Measurements from ENCODE around the gene RAET1E.
A peak's percentile ranks its signal among the peaks of the same experiment; 100 is the strongest.
"Not testable (repeated sequence)": the region's sequence is repeated elsewhere in the genome, so short reads cannot be mapped to it uniquely, and the experiment has no call there.

The RAET1E gene

DNA sequence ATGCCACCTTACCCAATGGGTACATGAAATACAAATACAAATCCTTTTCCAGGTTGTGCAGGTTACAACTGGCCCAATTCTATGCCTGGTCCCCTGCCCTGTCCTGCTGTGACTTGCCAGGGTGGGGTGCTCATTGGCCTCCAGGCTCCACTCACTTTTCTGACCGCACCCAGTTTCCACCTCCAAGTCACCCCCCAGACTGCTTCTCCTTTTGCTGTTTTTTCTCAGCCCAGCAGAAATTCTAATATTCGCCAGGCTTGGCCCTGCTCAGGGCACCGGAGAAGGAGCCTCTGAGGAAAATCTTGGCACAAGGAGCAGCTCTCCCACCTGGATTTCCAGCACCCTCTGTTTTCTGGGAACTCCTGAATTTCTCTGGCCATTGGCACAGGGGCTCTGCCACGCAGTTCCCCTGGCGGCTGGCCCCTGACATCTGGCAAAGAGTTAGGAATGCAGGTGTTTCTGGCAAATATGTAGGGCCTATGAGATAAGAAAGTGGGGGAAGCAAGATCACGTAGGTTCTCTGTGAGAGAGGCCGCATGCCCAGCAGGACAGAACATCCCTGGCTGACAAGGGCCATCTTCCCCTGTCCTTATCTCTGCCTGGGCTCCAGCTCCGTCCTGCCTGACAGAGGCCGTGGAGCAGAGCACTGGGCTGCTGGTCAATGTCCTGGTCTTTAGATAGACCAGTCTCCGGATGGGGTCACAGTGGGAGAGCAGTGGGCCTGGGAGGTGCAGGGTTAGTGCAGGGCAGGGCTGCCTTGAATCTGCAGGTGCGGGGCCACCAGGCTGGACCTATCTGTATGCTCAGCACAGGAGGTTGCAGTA, 2.9 kb upstream of the RAET1E start:
- no peak for DNase-seq (ENCODE audit: low read depth in 1 of 2, low spot score in 1 of 2)
- TF ChIP-seq JUND (IDR thresholded peaks at IDR 0.05; ENCODE audit: low read depth) = no peak
- in situ Hi-C loops (cut with HindIII; ENCODE audit: low pct_unique_long_range_greater_than_20kb, low sequenced_read_pairs) = no loop called here

DNA sequence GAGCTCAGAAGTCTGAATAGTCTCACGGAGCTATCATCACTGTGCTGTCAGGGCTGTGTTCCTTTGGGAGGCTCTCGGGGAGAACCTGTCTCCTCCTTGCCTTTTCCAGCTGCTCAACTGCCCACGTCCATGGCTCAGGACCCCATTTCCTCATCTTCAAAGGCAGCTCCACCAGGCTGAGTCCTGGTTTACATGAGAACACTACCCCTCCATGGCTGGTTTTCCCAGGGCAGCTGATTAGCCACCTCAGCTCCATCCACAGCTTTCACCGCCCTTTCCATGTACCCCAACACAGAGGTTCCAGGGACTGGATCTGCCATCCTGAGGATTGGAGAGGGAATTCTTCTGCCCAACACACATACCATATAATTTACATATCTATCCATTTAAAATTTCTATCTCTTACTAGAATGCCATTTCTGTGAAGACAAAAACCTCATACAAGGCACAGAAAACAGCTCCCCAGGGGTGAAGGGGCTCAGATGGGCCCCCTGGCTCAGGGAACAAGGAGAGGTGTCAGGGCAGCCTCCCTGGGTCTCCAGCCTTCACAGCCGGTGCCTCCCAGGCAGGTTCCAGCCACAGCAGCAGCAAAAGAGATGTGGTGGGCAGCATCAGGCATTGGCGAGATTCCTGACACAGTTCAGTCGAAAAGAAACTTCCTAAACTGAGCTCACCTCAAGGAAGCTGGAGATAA, 2.2 kb upstream of the RAET1E start:
- no peak for DNase-seq (ENCODE audit: low read depth in 1 of 2, low spot score in 1 of 2)
- TF ChIP-seq JUND (IDR thresholded peaks at IDR 0.05; ENCODE audit: low read depth) = no peak
- in situ Hi-C loops (cut with HindIII; ENCODE audit: low pct_unique_long_range_greater_than_20kb, low sequenced_read_pairs) = no loop called here

DNA sequence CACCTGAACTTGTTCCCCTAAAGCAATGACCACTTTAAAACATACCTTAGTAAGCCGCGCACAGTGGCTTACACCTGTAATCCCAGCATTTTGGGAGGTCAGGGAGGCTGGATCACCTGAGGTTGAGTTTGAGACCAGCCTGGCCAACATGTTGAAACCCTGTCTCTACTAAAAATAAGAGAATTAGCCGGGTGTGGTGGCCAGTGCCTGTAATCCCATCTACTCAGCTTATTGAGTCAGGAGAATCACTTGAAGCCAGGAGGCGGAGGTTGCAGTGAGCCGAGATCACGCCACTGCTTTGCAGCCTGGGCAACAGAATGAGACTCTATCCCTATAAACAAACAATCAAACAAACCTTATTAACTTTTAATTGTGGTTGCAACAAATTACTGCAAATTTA, 1.6 kb upstream of the RAET1E start:
- TF ChIP-seq JUND (IDR thresholded peaks at IDR 0.05; ENCODE audit: low read depth) = no peak
- DNase-seq (ENCODE audit: low read depth in 1 of 2, low spot score in 1 of 2) = no peak
- in situ Hi-C loops (cut with HindIII; ENCODE audit: low pct_unique_long_range_greater_than_20kb, low sequenced_read_pairs) = no loop called here

DNA sequence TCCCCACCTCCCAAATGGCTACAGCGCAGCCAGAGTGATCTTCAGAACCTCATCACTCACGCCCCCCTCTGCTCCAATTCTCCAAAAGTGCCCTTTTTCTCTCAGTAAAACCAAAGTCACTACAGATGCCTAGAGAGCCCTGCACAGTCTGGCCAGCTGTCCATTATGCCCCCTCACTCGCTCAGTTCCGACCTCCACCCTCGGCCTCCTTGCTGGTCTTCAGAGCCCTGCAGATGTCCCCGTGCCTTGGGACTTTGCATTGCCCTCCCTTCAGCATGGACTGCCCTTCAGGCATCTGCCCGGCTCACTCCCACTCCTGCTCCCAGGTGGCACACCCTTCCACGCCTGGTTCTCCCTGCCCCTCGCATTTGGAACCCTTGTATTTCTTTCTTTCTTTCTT, 1.1 kb upstream of the RAET1E start:
- TF ChIP-seq JUND (IDR thresholded peaks at IDR 0.05; ENCODE audit: low read depth) = no peak
- in situ Hi-C loops (cut with HindIII; ENCODE audit: low pct_unique_long_range_greater_than_20kb, low sequenced_read_pairs) = no loop called here
- DNase-seq (ENCODE audit: low read depth in 1 of 2, low spot score in 1 of 2) = no peak

DNA sequence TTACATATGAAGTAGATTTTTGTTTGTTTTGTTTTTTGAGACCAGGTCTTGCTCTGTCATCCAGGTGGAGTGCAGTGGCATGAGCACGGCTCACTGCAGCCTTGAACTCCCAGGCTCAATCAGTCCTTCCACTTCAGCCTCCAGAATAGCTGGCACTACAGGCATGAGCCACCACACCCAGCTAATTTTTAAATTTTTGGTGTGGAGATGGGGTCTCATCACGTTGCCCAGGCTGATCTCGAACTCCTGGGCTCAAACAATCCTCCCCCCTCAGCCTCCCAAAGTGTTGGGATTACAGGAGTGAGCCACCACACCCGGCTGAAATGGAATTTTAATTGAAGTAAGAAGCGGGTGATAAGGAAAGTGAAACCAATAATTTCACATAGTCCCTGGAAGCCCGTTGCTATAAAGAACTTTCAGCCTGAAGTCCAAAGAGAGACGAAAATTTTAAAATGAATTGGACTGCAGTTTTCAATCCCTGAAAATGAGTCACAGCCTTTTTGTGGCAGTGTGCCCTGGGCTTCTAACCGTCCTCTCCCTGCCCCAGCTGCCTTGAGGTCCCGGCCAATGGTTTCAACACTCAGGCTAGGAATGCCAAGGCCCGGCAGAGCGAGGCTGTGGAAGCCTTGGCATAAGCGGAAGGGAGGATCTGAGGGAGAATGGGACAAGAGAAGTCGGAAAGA, 757 bp downstream of the RAET1E start:
- no peak for TF ChIP-seq JUND (IDR thresholded peaks at IDR 0.05; ENCODE audit: low read depth)
- in situ Hi-C loops (cut with HindIII; ENCODE audit: low pct_unique_long_range_greater_than_20kb, low sequenced_read_pairs) = no loop called here
- DNase-seq (ENCODE audit: low read depth in 1 of 2, low spot score in 1 of 2) = peak; percentile 37 to 57

DNA sequence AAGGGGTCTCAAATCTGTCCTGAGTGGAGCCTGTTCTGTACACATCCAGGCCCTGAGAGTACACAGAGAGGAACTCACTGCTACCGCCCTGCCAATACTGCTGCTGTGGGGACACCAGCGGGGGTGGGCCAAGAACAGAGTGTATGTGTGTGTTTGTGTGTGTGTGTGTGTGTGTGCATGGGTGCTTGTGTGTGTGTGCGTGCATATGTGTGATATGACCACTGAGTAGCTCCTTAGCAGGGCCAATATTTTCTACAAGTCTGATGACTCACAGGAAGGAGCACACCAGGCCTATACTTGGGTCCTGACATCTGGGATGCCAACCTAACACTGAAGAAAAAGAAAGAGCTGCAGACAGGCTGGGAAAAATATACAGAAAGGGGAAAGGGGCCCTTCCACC, 1.4 kb downstream of the RAET1E start:
- no peak for DNase-seq (ENCODE audit: low read depth in 1 of 2, low spot score in 1 of 2)
- in situ Hi-C loops (cut with HindIII; ENCODE audit: low pct_unique_long_range_greater_than_20kb, low sequenced_read_pairs) = no loop called here
- TF ChIP-seq JUND (IDR thresholded peaks at IDR 0.05; ENCODE audit: low read depth) = no peak

DNA sequence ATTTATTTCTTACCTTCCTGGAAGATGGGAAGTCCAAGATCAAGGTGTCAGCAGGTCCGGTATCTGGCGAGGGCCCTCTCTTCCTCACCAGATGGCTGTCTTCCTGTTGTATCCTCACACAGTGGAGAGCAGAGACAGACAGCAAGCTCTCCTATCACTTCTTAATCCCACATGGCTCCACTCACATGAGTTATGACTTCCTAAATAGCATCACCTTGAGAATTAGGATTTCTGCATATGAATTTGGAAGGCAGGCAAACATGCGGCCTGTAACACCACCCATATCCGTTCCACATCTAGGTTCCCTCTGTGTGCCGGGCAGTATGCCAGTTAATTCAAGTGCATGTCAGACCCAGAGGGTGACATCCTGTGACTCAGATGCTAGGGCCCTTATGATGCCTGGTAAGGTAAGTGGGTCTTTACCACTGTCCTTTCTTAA, 2.1 kb downstream of the RAET1E start:
- peak in 1 of 2 experiments; percentile 41 for DNase-seq (ENCODE audit: low read depth in 1 of 2, low spot score in 1 of 2)
- no peak for TF ChIP-seq JUND (IDR thresholded peaks at IDR 0.05; ENCODE audit: low read depth)
- in situ Hi-C loops (cut with HindIII; ENCODE audit: low pct_unique_long_range_greater_than_20kb, low sequenced_read_pairs) = no loop called here

DNA sequence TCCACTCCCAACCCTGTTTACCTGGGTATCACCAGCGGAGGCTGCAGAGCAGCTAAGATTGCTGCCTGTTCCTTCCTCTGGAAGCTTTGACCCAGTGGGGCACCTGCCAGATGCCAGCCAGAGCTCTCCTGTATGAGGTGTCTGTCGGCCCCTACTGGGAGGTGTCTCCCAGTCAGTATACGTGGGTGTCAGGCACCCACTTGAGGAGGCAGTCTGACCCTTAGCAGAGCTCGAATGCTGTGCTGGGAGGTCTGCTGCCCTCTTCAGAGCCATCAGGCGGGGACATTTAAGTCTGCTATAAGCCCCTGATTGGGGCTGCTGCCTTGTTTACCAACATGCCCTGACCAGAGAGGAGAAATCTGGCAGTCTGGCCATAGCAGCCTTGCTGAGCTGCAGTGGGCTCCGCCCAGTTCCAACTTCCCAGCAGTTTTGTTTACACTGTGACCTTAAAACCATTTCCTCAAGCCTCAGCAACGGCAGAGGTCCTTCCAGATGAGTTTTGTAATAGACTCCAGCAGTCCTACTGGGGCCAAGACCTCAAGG, 2.8 kb downstream of the RAET1E start:
- peak in 1 of 2 experiments; percentile 55 for DNase-seq (ENCODE audit: low read depth in 1 of 2, low spot score in 1 of 2)
- TF ChIP-seq JUND (IDR thresholded peaks at IDR 0.05; ENCODE audit: low read depth) = no peak
- in situ Hi-C loops (cut with HindIII; ENCODE audit: low pct_unique_long_range_greater_than_20kb, low sequenced_read_pairs) = no loop called here

DNA sequence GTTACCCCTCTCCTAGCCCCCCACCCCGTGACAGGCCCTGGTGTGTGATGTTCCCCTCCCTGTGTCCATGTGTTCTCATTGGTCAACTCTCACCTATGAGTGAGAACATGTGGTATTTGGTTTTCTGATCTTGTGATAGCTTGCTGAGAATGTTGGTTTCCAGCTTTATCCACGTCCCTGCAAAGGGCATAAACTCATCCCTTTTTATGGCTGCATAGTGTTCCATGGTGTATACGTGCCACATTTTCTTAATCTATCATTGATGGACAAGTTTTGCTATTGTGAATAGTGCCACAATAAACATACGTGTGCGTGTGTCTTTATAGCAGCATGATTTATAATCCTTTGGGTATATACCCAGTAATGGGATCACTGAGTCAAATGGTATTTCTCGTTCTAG, 6.0 kb downstream of the RAET1E start:
- DNase-seq (ENCODE audit: low read depth in 1 of 2, low spot score in 1 of 2); in situ Hi-C loops (cut with HindIII; ENCODE audit: low pct_unique_long_range_greater_than_20kb, low sequenced_read_pairs): not testable (repeated sequence)

DNA sequence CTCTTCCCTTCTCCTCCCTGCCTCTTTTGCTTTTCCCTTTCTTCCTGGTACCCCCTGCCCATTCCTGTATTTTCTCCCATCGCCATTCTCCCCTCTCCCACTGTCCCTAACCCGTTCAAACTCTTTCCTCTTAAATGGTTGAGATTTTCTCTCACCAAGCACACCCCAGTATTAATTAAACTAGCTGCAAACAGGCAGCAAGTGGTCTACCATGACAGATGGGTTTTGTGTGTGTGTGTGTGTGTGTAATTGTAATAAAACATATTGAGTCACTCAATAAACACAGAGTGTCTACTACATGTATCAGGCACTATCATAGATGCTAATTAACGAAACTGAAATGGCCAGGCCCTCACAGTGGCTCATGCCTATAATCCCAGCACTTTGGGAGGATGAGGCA, 6.7 kb downstream of the RAET1E start:
- TF ChIP-seq JUND (IDR thresholded peaks at IDR 0.05; ENCODE audit: low read depth) = no peak
- DNase-seq (ENCODE audit: low read depth in 1 of 2, low spot score in 1 of 2) = no peak
- in situ Hi-C loops (cut with HindIII; ENCODE audit: low pct_unique_long_range_greater_than_20kb, low sequenced_read_pairs) = no loop called here

DNA sequence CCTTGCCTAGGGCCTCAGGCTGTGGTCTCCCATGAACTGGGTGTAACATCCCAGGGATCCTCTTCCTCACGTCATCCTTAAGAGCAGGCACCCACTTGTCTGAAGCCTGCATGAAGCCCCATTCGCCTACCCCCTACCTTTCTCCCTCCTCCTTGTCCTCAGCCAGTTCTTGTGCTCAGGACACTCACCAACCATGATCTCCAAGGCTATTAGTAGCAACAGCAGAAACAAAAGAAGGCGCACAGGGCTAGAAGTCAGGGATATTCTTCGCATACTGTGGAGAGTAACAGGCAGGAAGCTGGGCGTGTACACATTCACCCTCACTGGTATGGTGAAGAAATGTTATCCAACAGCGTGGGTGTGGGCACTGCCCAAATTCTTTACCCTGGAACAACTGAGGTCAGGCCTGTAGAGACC, 7.3 kb downstream of the RAET1E start:
- no peak for TF ChIP-seq JUND (IDR thresholded peaks at IDR 0.05; ENCODE audit: low read depth)
- DNase-seq (ENCODE audit: low read depth in 1 of 2, low spot score in 1 of 2) = no peak
- in situ Hi-C loops (cut with HindIII; ENCODE audit: low pct_unique_long_range_greater_than_20kb, low sequenced_read_pairs) = no loop called here

DNA sequence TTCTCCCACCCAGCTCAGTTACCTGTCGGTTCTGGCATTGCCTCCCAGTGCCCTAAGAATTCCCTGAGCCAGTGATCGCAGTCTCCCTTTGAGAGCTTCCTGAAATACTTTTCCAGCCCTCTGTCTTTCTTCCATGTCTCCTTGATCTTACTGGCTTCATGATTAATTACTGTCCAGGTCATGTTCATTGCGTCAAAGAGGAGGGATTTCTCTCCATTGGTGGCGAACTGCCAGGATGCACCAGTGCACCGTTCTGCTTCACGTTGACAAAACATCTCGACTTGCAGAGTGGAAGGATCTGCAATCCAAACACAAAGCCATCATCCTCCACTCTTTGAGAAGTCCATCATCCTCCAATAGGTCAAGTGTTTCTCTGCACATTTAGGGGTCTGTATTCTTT, 8.6 kb downstream of the RAET1E start:
- in situ Hi-C loops (cut with HindIII; ENCODE audit: low pct_unique_long_range_greater_than_20kb, low sequenced_read_pairs) = no loop called here
- DNase-seq (ENCODE audit: low read depth in 1 of 2, low spot score in 1 of 2) = no peak
- no peak for TF ChIP-seq JUND (IDR thresholded peaks at IDR 0.05; ENCODE audit: low read depth)

DNA sequence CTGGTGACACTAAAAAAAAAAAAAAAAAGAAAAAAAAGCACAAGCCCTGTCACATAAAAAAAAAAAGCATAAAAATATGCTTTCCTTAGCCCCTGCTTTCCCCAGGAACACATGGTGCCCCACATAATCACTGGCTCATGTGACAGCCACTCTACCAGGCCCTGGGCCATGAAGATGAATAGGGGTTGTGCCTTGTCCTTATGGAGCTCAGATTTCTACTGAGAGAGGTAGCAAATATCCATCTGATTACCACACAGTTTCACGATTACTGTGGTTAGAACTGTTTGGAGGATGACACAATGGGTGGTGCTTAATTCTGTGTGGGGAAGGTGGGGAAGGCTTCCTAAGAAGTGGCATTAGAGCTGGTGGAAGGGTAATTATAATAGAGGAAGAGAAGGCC, 9.3 kb downstream of the RAET1E start:
- TF ChIP-seq JUND (IDR thresholded peaks at IDR 0.05; ENCODE audit: low read depth) = no peak
- in situ Hi-C loops (cut with HindIII; ENCODE audit: low pct_unique_long_range_greater_than_20kb, low sequenced_read_pairs) = no loop called here
- DNase-seq (ENCODE audit: low read depth in 1 of 2, low spot score in 1 of 2) = no peak

Measured in T47D (cell line).